Liver (tissue), 3 donors: Measurements from ENCODE around the gene HAPLN2.

Experiments
- CTCF ChIP-seq: fragments of 150-350 bp; IDR thresholded peaks from 2 replicates; pipeline ENCODE4 v1.5.1; 2017; ENCODE audit warnings: improper control_type of control experiment, low read depth, low read length; ENCODE audit not compliant: missing input control
- EGR1 ChIP-seq, 2 donors: IDR thresholded peaks; 2 replicates each; pipeline ENCODE4 v1.6.1; 2016 to 2018; ENCODE audit warnings: antibody characterized with exemption in 2 of 2, low read depth in 2 of 2
- FOXA1 ChIP-seq: IDR thresholded peaks from 2 replicates; pipeline ENCODE4 v1.6.1; 2016; ENCODE audit warnings: antibody characterized with exemption
- HNF4G ChIP-seq: IDR thresholded peaks from 2 replicates; pipeline ENCODE4 v1.6.1; 2016; ENCODE audit warnings: antibody characterized with exemption
- JUND ChIP-seq, 2 donors: IDR thresholded peaks; 2 replicates each; pipeline ENCODE4 v1.6.1; 2016; ENCODE audit warnings: antibody characterized with exemption in 2 of 2
- MAX ChIP-seq: IDR thresholded peaks from 2 replicates; pipeline ENCODE4 v1.6.1; 2016; ENCODE audit warnings: antibody characterized with exemption
- REST ChIP-seq: IDR thresholded peaks from 2 replicates; pipeline ENCODE4 v1.6.1; 2016; ENCODE audit warnings: antibody characterized with exemption, mild to moderate bottlenecking
- SP1 ChIP-seq: IDR thresholded peaks from 2 replicates; pipeline ENCODE4 v1.6.1; 2018; ENCODE audit warnings: antibody characterized with exemption, mild to moderate bottlenecking
- YY1 ChIP-seq: IDR thresholded peaks from 2 replicates; pipeline ENCODE4 v1.6.1; 2016; ENCODE audit warnings: antibody characterized with exemption, mild to moderate bottlenecking
- donor health status: healthy.
- donor health status: healthy.

GRCh38 chr1:156662005-156662799, 43.0 kb downstream of the HAPLN2 start:
- TF ChIP-seq FOXA1 (no peak), SP1 (no peak), CTCF (no peak), HNF4G (no peak), REST (no peak), EGR1 (IDR thresholded peaks at IDR 0.05; ENCODE audit: low read depth in 2 of 2) (no peak), MAX (no peak), JUND (IDR thresholded peaks at IDR 0.05) (no peak), YY1 (no peak)
